Panc1 (cell line): ENCODE measurements around the gene TNIK. TPM values are rescaled to one million over a fixed set of nuclear protein-coding genes. Genes with fewer than 3 reads are reported as not detected.

Experiments
- ATAC-seq: fragments of 200-7000 bp; cut with Tn5 transposase; 2 replicates; pipeline ENCODE4 v1.9.1; 2020; ENCODE audit warnings: mild to moderate bottlenecking, moderate library complexity
- BruUV-seq: library from RNA; stranded (reverse); fragments of 400-500 nt; replicated peaks from 2 replicates; lab custom pipeline; 2021; lab: Mats Ljungman, UMichigan
- CTCF ChIA-PET: fragments of 300-600 bp; sonication (Branson Sonifier 250); formaldehyde crosslinking; loops from one replicate; lab custom pipeline; 2022; ENCODE audit warnings: antibody characterized with exemption; lab: Charles Lee
- POLR2A ChIA-PET: fragments of 300-600 bp; sonication (Branson Sonifier 250); formaldehyde crosslinking; loops from one replicate; lab custom pipeline; 2022; ENCODE audit warnings: antibody characterized with exemption; lab: Charles Lee
- DNase-seq: peaks from one replicate; pipeline ENCODE4 v3.0.0-alpha.2; 2010; ENCODE audit warnings: low read depth, low spot score
- H3K27ac ChIP-seq: 2 replicates; pipeline ENCODE4 v1.5.1; 2011; ENCODE audit warnings: mild to moderate bottlenecking, low read length, inconsistent platforms
- H3K27me3 ChIP-seq: fragments of 200-500 bp; sonication (Bioruptor generic); 2 replicates; pipeline ENCODE4 v1.6.0; 2014; ENCODE audit warnings: low read length, inconsistent platforms; ENCODE audit not compliant: control insufficient read depth, insufficient read depth
- H3K36me3 ChIP-seq: fragments of 200-500 bp; sonication (Bioruptor generic); 2 replicates; pipeline ENCODE4 v1.5.1; 2014; ENCODE audit warnings: inconsistent platforms, mild to moderate bottlenecking, low read length, moderate library complexity; ENCODE audit not compliant: control insufficient read depth, insufficient read depth
- H3K4me1 ChIP-seq: 2 replicates; pipeline ENCODE4 v1.5.1; 2011; ENCODE audit warnings: inconsistent platforms, mild to moderate bottlenecking, low read length, moderate library complexity; ENCODE audit not compliant: control insufficient read depth, insufficient read depth
- H3K4me3 ChIP-seq, 2 experiments: 2 replicates each; pipeline ENCODE4 v1.5.1; 2011 to 2012; ENCODE audit warnings: low read depth in 2 of 2, low read length in 2 of 2, mild to moderate bottlenecking in 2 of 2, inconsistent platforms in 1 of 2, moderate library complexity in 1 of 2
- H3K9me3 ChIP-seq: fragments of 200-500 bp; sonication (Bioruptor generic); 2 replicates; pipeline ENCODE4 v1.5.1; 2014; ENCODE audit warnings: low read depth, mild to moderate bottlenecking, inconsistent platforms, low read length, moderate library complexity; ENCODE audit not compliant: control insufficient read depth, insufficient read depth
- POLR2AphosphoS5 ChIP-seq: IDR thresholded peaks from 2 replicates; pipeline ENCODE4 v1.6.1; 2012; ENCODE audit warnings: mild to moderate bottlenecking, low read depth, low read length, moderate library complexity
- SIN3A ChIP-seq: IDR thresholded peaks from 2 replicates; pipeline ENCODE4 v1.6.1; 2012; ENCODE audit warnings: low read depth, mild to moderate bottlenecking, low read length, moderate library complexity, borderline replicate concordance; ENCODE audit not compliant: insufficient read depth
- TCF7L2 ChIP-seq: IDR thresholded peaks from 2 replicates; pipeline ENCODE4 v1.6.1; 2011; ENCODE audit warnings: mild to moderate bottlenecking, low read depth, low read length, inconsistent platforms
- in situ Hi-C: cut with HindIII; loops from 2 replicates; pipeline ENCODE4 v1.10.0; 2016; ENCODE audit warnings: low sequenced_read_pairs, low pct_unique_long_range_greater_than_20kb
- intact Hi-C: fragments of 100-400 bp; cut with micrococcal nuclease; formaldehyde crosslinking; loops from one replicate; pipeline ENCODE4 v1.10.0; 2022; ENCODE audit not compliant: unreplicated experiment
- total RNA-seq: library from RNA; stranded (reverse); gene quantifications from one replicate; pipeline ENCODE4 v1.2.1, GENCODE V29; 2021; ENCODE audit not compliant: unreplicated experiment
- TF ChIP-seq, protein P1 (sequence below), 2 experiments: IDR thresholded peaks; 2 replicates each; pipeline ENCODE4 v1.6.1; 2011 to 2012; ENCODE audit warnings: low read depth in 2 of 2, control low read depth in 1 of 2, low read length in 1 of 2, mild to moderate bottlenecking in 1 of 2, moderate library complexity in 1 of 2; ENCODE audit not compliant: insufficient read depth in 1 of 2
- TF ChIP-seq, protein P2 (sequence below): fragments of 450-650 bp; IDR thresholded peaks from 2 replicates; pipeline ENCODE4 v1.5.1; 2017; ENCODE audit warnings: mild to moderate bottlenecking

The TNIK gene
- total RNA-seq, 1 experiment from 2014 or later: 1.9 TPM

GRCh38 chr3:171103185-171103584, 357.0 kb downstream of the TNIK start:
- POLR2A ChIA-PET: no interaction called here
- intact Hi-C loops: no loop called here

DNA sequence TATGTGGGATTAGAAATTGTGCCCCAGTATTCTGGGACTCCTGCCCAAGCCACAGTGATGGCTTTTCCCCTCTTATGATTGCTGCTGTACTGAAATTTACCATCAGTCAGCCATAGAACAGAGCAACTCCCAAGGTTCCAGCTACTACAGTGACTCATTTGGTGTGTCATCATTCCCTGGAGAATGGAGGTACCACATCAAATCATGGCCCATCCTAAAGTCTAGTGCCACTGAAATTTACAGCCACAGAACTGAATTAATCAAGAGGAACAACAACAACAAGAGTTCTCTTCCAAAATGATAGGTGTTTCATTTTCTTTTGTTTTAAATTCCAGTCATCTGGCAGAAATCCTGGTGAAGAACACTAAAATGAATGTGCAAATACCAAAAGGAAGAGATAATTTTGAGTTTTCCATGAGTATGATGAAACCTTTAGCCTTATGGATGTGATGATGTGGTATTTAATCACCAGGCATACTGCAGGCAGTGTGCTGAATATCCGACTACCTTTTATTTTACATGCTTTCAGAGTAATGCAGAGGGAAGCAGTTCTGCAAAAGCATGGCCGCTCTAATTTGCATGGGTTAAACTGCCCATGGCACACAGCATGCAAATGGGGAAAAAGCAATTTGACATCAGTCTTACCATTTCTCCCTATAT, 358.1 kb downstream of the TNIK start:
- intact Hi-C loops (no loop called here), in situ Hi-C loops (no loop called here)
- POLR2A ChIA-PET: interaction anchor here (0.7 kb wide), 1 partner anchor 22 kb away, joined by 3 read pairs; no protein-coding TSS in a partner anchor
- TF ChIP-seq, protein P1, sequence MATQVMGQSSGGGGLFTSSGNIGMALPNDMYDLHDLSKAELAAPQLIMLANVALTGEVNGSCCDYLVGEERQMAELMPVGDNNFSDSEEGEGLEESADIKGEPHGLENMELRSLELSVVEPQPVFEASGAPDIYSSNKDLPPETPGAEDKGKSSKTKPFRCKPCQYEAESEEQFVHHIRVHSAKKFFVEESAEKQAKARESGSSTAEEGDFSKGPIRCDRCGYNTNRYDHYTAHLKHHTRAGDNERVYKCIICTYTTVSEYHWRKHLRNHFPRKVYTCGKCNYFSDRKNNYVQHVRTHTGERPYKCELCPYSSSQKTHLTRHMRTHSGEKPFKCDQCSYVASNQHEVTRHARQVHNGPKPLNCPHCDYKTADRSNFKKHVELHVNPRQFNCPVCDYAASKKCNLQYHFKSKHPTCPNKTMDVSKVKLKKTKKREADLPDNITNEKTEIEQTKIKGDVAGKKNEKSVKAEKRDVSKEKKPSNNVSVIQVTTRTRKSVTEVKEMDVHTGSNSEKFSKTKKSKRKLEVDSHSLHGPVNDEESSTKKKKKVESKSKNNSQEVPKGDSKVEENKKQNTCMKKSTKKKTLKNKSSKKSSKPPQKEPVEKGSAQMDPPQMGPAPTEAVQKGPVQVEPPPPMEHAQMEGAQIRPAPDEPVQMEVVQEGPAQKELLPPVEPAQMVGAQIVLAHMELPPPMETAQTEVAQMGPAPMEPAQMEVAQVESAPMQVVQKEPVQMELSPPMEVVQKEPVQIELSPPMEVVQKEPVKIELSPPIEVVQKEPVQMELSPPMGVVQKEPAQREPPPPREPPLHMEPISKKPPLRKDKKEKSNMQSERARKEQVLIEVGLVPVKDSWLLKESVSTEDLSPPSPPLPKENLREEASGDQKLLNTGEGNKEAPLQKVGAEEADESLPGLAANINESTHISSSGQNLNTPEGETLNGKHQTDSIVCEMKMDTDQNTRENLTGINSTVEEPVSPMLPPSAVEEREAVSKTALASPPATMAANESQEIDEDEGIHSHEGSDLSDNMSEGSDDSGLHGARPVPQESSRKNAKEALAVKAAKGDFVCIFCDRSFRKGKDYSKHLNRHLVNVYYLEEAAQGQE (IDR thresholded peaks at IDR 0.05; ENCODE audit: insufficient read depth in 1 of 2, low read depth in 2 of 2, low read length in 1 of 2): no peak
- TF ChIP-seq POLR2AphosphoS5 (no peak), TCF7L2 (no peak), SIN3A (no peak)
- TF ChIP-seq, protein P2, sequence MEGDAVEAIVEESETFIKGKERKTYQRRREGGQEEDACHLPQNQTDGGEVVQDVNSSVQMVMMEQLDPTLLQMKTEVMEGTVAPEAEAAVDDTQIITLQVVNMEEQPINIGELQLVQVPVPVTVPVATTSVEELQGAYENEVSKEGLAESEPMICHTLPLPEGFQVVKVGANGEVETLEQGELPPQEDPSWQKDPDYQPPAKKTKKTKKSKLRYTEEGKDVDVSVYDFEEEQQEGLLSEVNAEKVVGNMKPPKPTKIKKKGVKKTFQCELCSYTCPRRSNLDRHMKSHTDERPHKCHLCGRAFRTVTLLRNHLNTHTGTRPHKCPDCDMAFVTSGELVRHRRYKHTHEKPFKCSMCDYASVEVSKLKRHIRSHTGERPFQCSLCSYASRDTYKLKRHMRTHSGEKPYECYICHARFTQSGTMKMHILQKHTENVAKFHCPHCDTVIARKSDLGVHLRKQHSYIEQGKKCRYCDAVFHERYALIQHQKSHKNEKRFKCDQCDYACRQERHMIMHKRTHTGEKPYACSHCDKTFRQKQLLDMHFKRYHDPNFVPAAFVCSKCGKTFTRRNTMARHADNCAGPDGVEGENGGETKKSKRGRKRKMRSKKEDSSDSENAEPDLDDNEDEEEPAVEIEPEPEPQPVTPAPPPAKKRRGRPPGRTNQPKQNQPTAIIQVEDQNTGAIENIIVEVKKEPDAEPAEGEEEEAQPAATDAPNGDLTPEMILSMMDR: no peak
- no peaks in the 10 kb centered on the region for H3K36me3 ChIP-seq
- no peak overlapping the region for H3K4me3 ChIP-seq
- H3K27ac ChIP-seq: no peak overlapping the region
- BruUV-seq: no TSS peak
- CTCF ChIA-PET: no interaction called here
- ATAC-seq: no peak
- no peaks in the 10 kb centered on the region for H3K9me3 ChIP-seq
- no peaks in the 10 kb centered on the region for H3K4me1 ChIP-seq
- H3K27me3 ChIP-seq: no peaks in the 10 kb centered on the region
- no peak for DNase-seq

More at GRCh38 chr3:171103185-171103584, 357.0 kb downstream of the TNIK start:
- no TSS peak for BruUV-seq
- no peak for TF ChIP-seq POLR2AphosphoS5
- TF ChIP-seq, protein P1 (IDR thresholded peaks at IDR 0.05; ENCODE audit: insufficient read depth in 1 of 2, low read depth in 2 of 2, low read length in 1 of 2): no peak
- TF ChIP-seq SIN3A: no peak
- no peak for TF ChIP-seq TCF7L2
- TF ChIP-seq, protein P2: no peak
- Histone ChIP-seq H3K36me3 (no peaks in the 10 kb centered on the region), H3K27me3 (no peaks in the 10 kb centered on the region), H3K27ac (no peak overlapping the region), H3K4me1 (no peaks in the 10 kb centered on the region), H3K4me3 (no peak overlapping the region), H3K9me3 (no peaks in the 10 kb centered on the region)
- no peak for DNase-seq
- ATAC-seq: no peak
- CTCF ChIA-PET: no interaction called here
- in situ Hi-C loops: no loop called here
